Neural cell (in vitro differentiated cells): ENCODE measurements around the gene TXN2. TPM values are rescaled to one million over a fixed set of nuclear protein-coding genes. Genes with fewer than 3 reads are reported as not detected.

ENCODE experiments used
- H2AFZ ChIP-seq: fragments of 200-600, 300-800 bp; sonication (generic), shearing (Covaris generic); 2 replicates; pipeline ENCODE4 v1.6.0; 2014; ENCODE audit warnings: low read depth, mild to moderate bottlenecking, antibody characterized with exemption, low read length, moderate library complexity
- H3F3A ChIP-seq: fragments of 200-600 bp; shearing (Covaris generic); 2 replicates; pipeline ENCODE4 v1.6.1; 2016; ENCODE audit warnings: mild to moderate bottlenecking, moderate library complexity, mixed read lengths, antibody characterized with exemption, low read length; ENCODE audit not compliant: insufficient read depth, poor library complexity, severe bottlenecking
- H3K27ac ChIP-seq: fragments of 200-600, 300-800 bp; sonication (generic), shearing (Covaris generic); 2 replicates; pipeline ENCODE4 v1.5.1; 2014; ENCODE audit warnings: mild to moderate bottlenecking, low read length, moderate library complexity
- H3K27me3 ChIP-seq: fragments of 300-800, 200-600 bp; sonication (generic), shearing (Covaris generic); 2 replicates; pipeline ENCODE4 v1.6.0; 2014; ENCODE audit warnings: mild to moderate bottlenecking, low read depth, low read length, moderate library complexity; ENCODE audit not compliant: insufficient read depth
- H3K36me3 ChIP-seq: fragments of 300-800, 200-600 bp; sonication (generic), shearing (Covaris generic); 2 replicates; pipeline ENCODE4 v1.5.1; 2014; ENCODE audit warnings: mild to moderate bottlenecking, antibody characterized with exemption, low read length, moderate library complexity; ENCODE audit not compliant: insufficient read depth
- H3K4me2 ChIP-seq: fragments of 300-800, 200-600 bp; sonication (generic), shearing (Covaris generic); 2 replicates; pipeline ENCODE4 v1.6.0; 2014; ENCODE audit warnings: mild to moderate bottlenecking, low read length
- H3K4me3 ChIP-seq: fragments of 300-800, 200-600 bp; sonication (generic), shearing (Covaris generic); 2 replicates; pipeline ENCODE4 v1.5.1; 2014; ENCODE audit warnings: mild to moderate bottlenecking, low read length, moderate library complexity
- H3K79me2 ChIP-seq: fragments of 200-600 bp; shearing (Covaris generic); replicated peaks from 2 replicates; pipeline ENCODE4 v1.6.0; 2014; ENCODE audit warnings: mild to moderate bottlenecking, low read length, moderate library complexity; ENCODE audit not compliant: insufficient read depth
- H3K9ac ChIP-seq: fragments of 300-800, 200-600 bp; sonication (generic), shearing (Covaris generic); 2 replicates; pipeline ENCODE4 v1.6.1; 2016; ENCODE audit warnings: mild to moderate bottlenecking, low read length, mixed read lengths
- H3K9me2 ChIP-seq: fragments of 200-600 bp; shearing (Covaris generic); 2 replicates; pipeline ENCODE4 v1.6.1; 2016; ENCODE audit warnings: mild to moderate bottlenecking, low read length, mixed read lengths; ENCODE audit not compliant: insufficient read depth
- H3K9me3 ChIP-seq: fragments of 200-600, 300-800 bp; sonication (generic), shearing (Covaris generic); 2 replicates; pipeline ENCODE4 v1.6.1; 2016; ENCODE audit warnings: mild to moderate bottlenecking, mixed run types, low read length, moderate library complexity, mixed read lengths
- H4K20me1 ChIP-seq: fragments of 200-600 bp; shearing (Covaris generic); 2 replicates; pipeline ENCODE4 v1.6.1; 2016; ENCODE audit warnings: mild to moderate bottlenecking, mixed run types; ENCODE audit not compliant: insufficient read depth
- EP300 ChIP-seq: fragments of 450-650 bp; conservative IDR thresholded peaks from 2 replicates; pipeline ENCODE4 v1.6.1; 2014; ENCODE audit warnings: antibody characterized with exemption, mild to moderate bottlenecking, moderate library complexity; ENCODE audit not compliant: poor library complexity, severe bottlenecking
- EZH2 ChIP-seq: fragments of 200-600, 300-800 bp; shearing (Covaris generic), sonication (generic); IDR thresholded peaks from 2 replicates; pipeline ENCODE4 v1.6.1; 2014; ENCODE audit warnings: antibody characterized with exemption, low read length, borderline replicate concordance, mild to moderate bottlenecking; ENCODE audit not compliant: insufficient read depth, poor library complexity, severe bottlenecking
- MXI1 ChIP-seq: fragments of 450-650 bp; conservative IDR thresholded peaks from 2 replicates; pipeline ENCODE4 v1.6.1; 2014; ENCODE audit warnings: antibody characterized with exemption, mild to moderate bottlenecking; ENCODE audit not compliant: poor library complexity, severe bottlenecking
- POLR2AphosphoS5 ChIP-seq: IDR thresholded peaks from 2 replicates; pipeline ENCODE4 v1.6.1; 2012
- RAD21 ChIP-seq: fragments of 450-650 bp; conservative IDR thresholded peaks from 2 replicates; pipeline ENCODE4 v1.6.1; 2014; ENCODE audit warnings: antibody characterized with exemption, mild to moderate bottlenecking, moderate library complexity
- SMC3 ChIP-seq: fragments of 450-650 bp; conservative IDR thresholded peaks from 2 replicates; pipeline ENCODE4 v1.6.1; 2014; ENCODE audit warnings: antibody characterized with exemption, mild to moderate bottlenecking, moderate library complexity; ENCODE audit not compliant: poor library complexity
- TAF1 ChIP-seq: IDR thresholded peaks from 2 replicates; pipeline ENCODE4 v1.6.1; 2012; ENCODE audit warnings: low read depth
- polyA plus RNA-seq: library from polyadenylated mRNA; depleted of rRNA; stranded (reverse); fragments of >200 nt; gene quantifications from 2 replicates; pipeline ENCODE4 v1.2.3, GENCODE V29; 2014
- TF ChIP-seq, protein P1 (sequence below): fragments of 450-650 bp; IDR thresholded peaks from 2 replicates; pipeline ENCODE4 v1.5.1; 2014; ENCODE audit warnings: antibody characterized with exemption, mild to moderate bottlenecking, moderate library complexity; ENCODE audit not compliant: poor library complexity, severe bottlenecking
- TF ChIP-seq, protein P2 (sequence below): IDR thresholded peaks from 2 replicates; pipeline ENCODE4 v1.6.1; 2012; ENCODE audit warnings: borderline replicate concordance

Gene TXN2
- polyA plus RNA-seq, 1 donor from 2014 or later = 26.2 TPM

DNA sequence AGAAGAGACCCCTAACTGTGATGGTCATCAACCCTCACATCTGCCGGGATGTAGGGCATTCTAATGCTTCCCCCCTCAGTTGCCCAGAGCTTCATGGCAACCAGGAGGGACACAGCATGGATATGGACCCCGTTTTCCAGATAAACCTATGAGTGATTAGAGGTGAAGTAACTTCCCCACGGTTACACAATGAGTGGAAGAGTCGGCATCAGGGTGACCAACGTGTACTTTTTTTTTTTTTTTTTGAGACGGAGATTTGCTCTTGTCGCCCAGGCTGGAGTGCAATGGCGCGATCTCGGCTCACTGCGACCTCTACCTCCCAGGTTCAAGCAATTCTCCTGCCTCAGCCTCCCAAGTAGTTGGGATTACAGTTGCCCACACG is 25.0 kb downstream of the TXN2 start:
- H3K27me3 ChIP-seq = no peaks in the 10 kb centered on the region
- H3K36me3 ChIP-seq = no peaks in the 10 kb centered on the region
- H4K20me1 ChIP-seq = no peaks in the 10 kb centered on the region
- no peaks in the 10 kb centered on the region for H3K79me2 ChIP-seq
- H3K4me3 ChIP-seq = no peak overlapping the region
- H3K4me2 ChIP-seq = no peak overlapping the region
- no peaks in the 10 kb centered on the region for H3K9me2 ChIP-seq
- no peak overlapping the region for H2AFZ ChIP-seq
- TF ChIP-seq POLR2AphosphoS5 (no peak), TAF1 (no peak), SMC3 (no peak), RAD21 (no peak), EP300 (no peak), EZH2 (no peak), MXI1 (no peak)
- TF ChIP-seq, protein P1, sequence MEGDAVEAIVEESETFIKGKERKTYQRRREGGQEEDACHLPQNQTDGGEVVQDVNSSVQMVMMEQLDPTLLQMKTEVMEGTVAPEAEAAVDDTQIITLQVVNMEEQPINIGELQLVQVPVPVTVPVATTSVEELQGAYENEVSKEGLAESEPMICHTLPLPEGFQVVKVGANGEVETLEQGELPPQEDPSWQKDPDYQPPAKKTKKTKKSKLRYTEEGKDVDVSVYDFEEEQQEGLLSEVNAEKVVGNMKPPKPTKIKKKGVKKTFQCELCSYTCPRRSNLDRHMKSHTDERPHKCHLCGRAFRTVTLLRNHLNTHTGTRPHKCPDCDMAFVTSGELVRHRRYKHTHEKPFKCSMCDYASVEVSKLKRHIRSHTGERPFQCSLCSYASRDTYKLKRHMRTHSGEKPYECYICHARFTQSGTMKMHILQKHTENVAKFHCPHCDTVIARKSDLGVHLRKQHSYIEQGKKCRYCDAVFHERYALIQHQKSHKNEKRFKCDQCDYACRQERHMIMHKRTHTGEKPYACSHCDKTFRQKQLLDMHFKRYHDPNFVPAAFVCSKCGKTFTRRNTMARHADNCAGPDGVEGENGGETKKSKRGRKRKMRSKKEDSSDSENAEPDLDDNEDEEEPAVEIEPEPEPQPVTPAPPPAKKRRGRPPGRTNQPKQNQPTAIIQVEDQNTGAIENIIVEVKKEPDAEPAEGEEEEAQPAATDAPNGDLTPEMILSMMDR = no peak
- TF ChIP-seq, protein P2, sequence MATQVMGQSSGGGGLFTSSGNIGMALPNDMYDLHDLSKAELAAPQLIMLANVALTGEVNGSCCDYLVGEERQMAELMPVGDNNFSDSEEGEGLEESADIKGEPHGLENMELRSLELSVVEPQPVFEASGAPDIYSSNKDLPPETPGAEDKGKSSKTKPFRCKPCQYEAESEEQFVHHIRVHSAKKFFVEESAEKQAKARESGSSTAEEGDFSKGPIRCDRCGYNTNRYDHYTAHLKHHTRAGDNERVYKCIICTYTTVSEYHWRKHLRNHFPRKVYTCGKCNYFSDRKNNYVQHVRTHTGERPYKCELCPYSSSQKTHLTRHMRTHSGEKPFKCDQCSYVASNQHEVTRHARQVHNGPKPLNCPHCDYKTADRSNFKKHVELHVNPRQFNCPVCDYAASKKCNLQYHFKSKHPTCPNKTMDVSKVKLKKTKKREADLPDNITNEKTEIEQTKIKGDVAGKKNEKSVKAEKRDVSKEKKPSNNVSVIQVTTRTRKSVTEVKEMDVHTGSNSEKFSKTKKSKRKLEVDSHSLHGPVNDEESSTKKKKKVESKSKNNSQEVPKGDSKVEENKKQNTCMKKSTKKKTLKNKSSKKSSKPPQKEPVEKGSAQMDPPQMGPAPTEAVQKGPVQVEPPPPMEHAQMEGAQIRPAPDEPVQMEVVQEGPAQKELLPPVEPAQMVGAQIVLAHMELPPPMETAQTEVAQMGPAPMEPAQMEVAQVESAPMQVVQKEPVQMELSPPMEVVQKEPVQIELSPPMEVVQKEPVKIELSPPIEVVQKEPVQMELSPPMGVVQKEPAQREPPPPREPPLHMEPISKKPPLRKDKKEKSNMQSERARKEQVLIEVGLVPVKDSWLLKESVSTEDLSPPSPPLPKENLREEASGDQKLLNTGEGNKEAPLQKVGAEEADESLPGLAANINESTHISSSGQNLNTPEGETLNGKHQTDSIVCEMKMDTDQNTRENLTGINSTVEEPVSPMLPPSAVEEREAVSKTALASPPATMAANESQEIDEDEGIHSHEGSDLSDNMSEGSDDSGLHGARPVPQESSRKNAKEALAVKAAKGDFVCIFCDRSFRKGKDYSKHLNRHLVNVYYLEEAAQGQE = no peak
- H3K9ac ChIP-seq = no peak overlapping the region
- H3F3A ChIP-seq = no peaks in the 10 kb centered on the region
- no peak overlapping the region for H3K27ac ChIP-seq
- H3K9me3 ChIP-seq = no peaks in the 10 kb centered on the region

- Histone ChIP-seq H3K79me2 (no peaks in the 10 kb centered on the region), H3K4me2 (no peak overlapping the region), H3K27me3 (no peaks in the 10 kb centered on the region), H2AFZ (peak overlapping the region; percentile 4), H3F3A (no peaks in the 10 kb centered on the region), H3K36me3 (no peaks in the 10 kb centered on the region), H3K27ac (no peak overlapping the region), H3K9me3 (no peaks in the 10 kb centered on the region), H3K9ac (peak overlapping the region; percentile 68), H3K4me3 (peak overlapping the region; percentile 63), H3K9me2 (no peaks in the 10 kb centered on the region), H4K20me1 (no peaks in the 10 kb centered on the region)
- TF ChIP-seq TAF1 (no peak), MXI1 (no peak), EP300 (no peak), SMC3 (no peak), EZH2 (no peak), RAD21 (no peak)
- TF ChIP-seq, protein P1 = no peak
These were observed 25.6 kb downstream of the TXN2 start for GRCh38 chr22:36455571-36456463.
